ENCODE results near the gene TGFB2.

Gene TGFB2

DNA sequence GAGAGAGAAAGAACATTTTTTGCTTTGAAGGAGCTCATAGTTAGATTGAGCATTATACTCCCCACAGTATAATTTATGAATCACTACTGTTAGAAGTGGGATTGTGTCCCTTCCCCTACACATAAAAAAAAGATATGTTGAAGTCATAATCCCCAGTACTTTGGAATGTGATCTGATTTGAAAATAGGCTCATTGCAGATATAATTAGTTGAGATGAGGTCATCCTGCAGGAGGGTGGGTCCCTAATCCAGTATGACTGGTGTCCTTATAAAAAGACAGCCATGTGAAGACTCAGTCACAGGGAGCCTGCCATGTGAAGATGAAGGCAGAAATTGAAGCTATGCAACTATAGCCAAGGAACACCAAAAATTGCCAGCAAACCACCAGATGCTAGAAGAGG is 76.4 kb downstream of the TGFB2 start:
- DNase-seq: no peak

DNA sequence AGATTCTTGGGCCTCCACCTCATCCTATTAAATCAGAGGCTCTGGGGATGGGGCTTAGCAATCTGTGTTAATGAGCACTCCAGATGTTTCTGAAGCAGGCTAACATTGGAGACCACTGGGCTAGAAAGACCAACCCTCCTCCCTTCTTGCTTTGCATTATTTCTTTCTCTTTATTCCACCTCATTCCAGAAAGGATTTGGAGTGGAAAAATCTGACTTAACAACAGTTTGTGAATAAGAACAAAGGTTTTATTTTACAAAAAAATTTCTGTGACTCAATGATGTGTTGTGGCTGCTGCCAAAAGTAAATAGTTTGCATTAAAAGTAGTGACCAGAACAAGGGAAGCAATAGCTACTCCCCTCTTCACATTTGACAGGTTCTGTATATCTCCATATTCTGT is 79.4 kb downstream of the TGFB2 start:
- no peak for DNase-seq

DNA sequence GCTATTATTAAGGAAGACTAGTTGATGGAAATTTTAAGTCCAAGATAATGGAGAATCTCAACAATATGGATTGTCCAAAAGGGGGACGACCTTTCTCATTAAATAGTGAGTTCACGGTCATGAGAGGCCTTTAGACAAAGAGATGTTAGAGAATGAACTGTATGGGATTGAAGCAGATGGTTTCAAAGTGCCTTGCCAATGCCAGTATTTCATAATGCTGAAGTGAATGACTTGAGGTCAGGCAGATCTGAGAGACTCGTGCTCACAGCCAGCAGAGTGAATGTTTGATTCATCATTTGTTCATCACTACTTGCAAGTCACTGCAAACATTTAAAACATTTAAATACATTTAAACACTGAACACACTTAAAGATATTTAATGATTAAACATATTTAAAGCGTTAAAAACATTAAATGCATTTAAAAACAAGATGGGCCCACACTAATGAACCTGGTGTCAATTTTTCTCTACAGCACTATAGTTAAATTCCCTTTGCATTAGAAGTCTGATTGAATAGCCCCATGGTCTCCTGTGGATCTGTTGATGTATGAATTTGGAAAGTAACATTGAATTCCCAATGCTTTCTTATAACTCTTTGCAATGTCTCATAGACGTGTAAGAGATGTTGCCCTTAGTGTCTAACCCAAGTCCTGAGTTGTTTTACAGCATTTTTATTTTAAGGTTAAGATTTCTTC is 80.7 kb downstream of the TGFB2 start:
- no peak for DNase-seq

DNA sequence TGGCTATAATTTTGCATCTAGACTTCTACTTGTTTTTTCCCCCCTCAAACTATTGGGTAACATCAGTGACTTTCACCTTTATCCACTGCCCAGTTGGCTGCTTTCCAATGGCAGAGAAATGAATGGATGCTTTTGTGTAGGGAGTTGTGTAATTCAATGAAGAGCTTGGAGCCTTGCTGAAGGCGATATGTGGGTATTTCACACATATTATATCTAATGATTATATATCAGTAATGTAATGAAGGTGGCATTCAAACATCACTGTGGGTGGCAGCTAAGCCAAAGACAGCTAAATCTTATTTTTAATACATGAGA is 81.2 kb downstream of the TGFB2 start:
- peak in 11 of 56 donors; percentile 2 to 38 (median 15) for DNase-seq

DNA sequence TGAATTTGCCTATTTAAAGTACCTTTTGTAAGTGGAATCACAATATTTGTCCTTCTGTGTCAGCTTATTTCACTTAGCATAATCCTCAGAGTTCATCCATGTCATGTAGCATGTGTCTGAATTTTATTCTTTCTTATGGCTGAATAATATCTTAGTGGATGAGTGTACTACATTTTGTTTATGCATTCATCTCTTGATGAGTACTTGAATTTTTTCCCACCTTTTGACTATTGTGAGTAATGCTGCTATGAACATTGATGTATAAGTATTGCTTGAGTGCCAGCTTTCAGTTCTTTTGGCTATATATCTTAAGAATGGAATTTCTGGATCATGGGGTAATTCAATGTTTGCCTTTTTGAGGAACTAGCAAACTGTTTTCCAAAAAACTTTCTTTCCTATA is 84.2 kb downstream of the TGFB2 start:
- no peak for DNase-seq

DNA sequence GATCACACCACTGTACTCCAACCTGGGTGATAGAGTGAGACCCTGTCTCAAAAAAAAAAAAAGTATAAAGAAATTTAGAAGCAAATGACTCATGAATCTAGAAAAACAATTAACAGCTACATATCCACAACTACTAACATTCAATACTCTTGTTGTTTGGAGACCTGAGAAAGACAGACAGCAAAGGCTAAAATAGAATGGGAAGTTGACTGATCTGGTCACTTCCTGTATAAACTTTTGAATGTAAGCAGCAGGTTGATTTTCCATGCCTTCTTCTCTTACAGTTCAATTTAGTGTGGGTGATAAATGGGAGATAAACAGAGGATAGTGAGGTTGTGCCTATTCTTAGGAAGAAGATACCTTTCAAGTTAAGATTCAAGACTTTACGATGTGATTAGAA is 85.2 kb downstream of the TGFB2 start:
- DNase-seq: no peak

DNA sequence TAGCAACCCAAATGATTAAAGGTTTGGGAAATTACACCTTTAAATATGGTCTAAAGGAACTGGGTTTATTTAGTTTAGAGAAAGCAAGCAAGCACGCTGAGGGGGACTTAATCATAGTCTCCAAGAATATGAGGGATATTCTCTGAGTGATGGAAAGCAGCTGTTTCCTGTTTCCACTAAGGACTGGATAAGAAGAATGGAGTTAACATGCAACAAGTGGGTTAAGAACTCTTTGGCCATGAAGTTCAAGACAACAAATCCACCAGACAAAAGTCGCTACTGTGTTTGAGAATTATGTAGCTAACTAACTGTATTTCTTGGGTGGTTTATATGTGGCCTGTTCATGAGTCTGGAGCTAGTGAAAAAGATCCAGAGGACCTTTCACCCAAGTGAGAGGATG is 85.7 kb downstream of the TGFB2 start:
- DNase-seq: no peak

DNA sequence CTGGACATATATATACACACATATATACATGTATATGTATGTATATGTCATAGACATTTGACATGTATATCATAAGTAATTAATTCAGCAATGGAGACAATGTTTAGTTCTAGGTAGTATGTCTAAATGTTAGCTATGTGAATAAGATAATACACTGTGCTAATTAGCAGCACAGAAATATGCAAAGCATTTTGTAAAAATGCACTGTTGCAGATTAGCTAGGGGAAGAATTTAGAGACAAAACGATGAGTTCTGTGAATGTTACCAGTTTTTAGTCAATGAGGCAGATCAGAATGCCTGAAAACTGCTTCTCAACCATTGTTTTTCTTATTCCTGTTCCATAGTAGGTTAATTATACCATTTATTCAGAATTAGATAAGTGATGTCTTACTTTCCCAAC is 86.3 kb downstream of the TGFB2 start:
- DNase-seq: no peak

DNA sequence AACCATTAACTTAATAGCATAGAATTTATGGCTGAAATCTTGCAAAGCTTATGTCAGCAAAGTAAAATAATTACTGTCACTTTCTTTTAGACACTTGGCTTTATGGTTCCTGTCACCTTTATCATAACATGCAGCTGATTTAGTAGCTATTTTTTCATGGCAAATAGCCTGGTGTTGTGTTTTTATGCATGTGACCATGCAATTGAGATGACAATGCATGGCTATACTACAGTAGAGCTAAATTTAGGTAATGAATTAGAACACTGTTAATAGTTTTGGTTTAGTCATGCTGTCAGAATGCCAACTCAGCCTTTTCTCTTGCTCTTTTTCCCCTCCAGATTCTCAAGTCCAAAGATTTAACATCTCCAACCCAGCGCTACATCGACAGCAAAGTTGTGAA is 88.6 kb downstream of the TGFB2 start:
- DNase-seq: no peak

DNA sequence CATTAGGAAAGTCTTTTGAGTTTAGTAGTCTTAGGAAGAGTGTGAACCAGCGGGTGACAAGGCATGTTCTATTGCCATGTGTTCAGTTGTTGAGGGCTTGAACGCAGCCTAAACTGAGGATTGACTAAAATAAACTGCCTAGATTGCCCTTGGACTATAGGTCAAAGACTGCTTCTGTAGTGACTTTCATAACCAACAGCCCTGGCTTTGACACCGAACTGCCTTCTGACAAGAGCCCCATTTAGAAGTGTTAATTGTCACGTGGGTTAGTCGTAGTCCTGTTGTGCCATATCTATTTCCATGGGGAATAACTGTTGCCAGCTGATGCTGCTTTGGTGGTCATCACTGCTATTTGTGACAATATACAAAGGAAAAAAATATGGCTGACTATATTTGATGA is 90.4 kb downstream of the TGFB2 start:
- no peak for DNase-seq

DNA sequence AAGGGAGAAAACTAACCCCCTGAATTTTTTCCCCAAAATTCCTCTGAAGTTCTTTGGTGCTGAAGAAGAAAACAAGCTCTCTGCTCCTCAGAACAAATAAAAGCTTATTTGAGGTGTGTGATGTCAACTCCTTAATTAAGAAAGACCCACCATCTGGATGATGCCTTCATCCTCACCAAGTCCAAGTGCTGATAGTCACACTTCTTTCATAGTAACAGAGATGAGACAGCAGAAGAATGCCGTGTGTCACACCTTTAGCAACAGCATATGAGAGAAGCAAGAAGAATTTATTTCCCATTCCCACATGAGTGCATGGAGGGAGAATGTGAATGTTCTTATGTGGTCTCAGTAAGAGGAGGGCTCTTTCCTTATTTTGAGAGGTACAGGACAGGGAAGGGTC is 91.2 kb downstream of the TGFB2 start:
- DNase-seq: no peak

DNA sequence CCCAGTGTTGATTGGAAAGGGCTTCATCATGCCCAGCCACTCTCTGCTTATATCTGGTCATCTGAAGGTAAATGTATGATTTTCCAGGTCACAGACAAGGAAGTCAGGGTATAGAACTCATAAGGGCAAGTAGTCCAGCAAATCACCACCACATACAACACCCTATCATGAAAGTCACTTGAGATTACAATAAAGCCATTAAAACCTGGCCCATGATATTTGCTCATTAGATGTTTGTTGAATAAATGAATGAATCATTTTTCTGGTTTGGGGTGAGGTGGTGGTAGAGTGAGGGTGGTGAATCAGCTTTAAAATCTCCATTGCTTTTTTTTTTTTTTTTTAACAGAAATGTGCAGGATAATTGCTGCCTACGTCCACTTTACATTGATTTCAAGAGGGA is 91.9 kb downstream of the TGFB2 start:
- DNase-seq: no peak

DNA sequence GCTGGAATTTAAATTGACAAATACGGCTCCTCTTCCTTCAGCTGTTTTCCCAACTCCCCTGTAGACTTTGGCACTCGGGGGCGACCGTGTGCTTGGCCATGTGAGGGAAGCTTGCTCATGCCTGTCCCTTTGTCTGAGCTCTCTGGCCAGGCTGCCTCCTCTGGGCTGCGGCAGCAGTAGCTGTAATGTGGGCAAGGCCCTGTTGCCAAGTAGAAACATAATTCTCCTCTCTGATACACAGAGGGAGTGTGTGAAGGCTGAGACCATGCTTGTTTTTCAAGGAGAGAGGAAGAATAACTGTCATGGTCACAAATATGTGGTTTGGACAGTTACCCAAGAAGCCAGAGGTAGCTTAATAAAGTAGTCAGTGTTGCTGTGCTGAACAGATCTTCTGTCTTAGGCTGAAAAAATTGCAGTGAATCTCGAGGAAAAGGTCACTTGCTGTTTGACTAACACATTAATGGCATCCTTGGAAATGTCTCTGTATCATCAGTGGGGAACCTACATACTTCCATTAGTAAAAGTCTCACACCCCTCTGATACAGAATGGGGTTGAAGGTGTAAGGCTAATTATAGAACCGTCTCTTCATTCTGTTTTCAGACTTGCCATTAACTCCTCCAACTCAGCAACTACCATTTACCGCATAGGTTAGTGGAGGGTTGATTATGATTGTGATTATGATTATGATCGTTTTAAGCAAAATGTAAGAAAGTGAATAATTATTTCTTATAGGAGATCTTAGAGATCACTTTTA is 94.6 kb downstream of the TGFB2 start:
- DNase-seq: peak in 27 of 56 donors; percentile 3 to 63 (median 19)

DNA sequence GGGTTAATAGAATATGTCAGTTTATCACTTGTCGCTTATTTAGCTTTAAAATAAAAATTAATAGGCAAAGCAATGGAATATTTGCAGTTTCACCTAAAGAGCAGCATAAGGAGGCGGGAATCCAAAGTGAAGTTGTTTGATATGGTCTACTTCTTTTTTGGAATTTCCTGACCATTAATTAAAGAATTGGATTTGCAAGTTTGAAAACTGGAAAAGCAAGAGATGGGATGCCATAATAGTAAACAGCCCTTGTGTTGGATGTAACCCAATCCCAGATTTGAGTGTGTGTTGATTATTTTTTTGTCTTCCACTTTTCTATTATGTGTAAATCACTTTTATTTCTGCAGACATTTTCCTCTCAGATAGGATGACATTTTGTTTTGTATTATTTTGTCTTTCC is 98.1 kb downstream of the TGFB2 start:
- DNase-seq: no peak

DNA sequence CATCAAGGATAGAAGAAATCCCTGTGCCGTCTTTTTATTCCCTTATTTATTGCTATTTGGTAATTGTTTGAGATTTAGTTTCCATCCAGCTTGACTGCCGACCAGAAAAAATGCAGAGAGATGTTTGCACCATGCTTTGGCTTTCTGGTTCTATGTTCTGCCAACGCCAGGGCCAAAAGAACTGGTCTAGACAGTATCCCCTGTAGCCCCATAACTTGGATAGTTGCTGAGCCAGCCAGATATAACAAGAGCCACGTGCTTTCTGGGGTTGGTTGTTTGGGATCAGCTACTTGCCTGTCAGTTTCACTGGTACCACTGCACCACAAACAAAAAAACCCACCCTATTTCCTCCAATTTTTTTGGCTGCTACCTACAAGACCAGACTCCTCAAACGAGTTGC is 99.0 kb downstream of the TGFB2 start:
- no peak for DNase-seq

DNA sequence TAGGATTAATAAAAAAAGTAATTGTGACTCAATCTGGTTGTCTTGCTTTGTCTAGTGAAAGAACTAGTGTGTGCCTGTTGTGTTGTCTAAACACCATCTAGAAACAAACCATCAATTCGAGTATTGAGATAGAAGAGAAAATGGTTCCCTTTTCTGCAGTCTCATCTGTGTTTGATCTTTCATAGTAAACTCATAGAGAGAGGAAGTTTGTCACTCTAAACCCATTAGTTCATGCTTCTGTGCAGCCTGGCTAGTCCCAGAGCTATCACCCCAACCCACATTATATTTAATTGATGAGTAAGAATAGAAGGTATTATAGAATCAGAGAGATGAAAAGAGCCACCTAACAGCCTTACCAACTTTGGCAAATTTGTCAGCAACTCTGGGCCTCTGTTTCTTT is 99.5 kb downstream of the TGFB2 start:
- no peak for DNase-seq

DNA sequence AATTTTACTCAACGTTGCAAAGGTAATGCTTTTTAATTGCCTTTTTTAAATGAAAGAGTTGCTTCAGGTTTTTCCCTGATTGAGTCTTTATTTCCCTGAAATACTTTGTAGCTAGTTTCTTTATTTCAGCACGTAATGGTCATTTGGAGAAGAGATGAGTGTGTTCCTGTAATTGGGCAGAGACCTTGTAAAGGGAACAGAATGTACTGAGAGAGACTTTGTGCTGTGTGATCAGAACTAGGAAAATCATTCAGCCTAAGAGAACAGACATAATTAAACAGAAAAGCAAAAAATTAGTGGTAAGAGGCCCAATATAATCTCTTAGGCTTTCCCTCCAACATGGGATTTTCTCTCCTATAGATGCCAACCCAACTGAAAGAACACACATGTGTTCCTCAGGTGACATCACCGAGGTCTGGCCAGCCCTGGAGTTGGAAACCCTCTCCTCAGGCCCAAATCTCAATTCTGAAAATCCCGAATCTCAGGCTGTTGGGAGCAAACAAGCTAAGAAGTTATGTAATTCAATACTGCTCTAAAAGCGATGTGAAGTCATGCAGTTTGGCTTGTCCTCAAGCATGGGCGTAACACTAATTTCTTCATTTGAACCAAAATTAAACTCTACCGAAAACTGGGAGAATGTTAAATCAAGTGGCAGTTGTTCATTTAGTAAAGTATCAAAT is 102.0 kb downstream of the TGFB2 start:
- no peak for DNase-seq

DNA sequence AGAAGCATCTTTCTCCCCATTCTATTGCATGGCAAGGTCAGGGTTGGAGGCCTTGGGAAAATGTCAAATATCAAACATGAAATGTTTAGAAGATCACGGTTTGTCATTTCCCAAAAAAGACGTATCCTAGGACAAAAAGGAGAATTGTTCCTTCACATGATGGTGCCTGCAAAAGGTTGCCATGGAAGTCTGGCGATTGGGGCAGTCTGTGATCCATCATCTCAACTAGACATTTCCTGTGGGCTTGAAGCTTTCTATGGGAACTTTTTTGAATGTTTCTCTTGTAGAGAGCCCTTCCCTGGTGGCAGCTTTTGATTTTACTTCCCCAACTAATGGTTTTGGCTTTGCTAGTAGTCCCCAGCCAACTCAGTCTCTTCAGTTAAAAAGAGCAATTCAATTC is 106.3 kb downstream of the TGFB2 start:
- no peak for DNase-seq

DNA sequence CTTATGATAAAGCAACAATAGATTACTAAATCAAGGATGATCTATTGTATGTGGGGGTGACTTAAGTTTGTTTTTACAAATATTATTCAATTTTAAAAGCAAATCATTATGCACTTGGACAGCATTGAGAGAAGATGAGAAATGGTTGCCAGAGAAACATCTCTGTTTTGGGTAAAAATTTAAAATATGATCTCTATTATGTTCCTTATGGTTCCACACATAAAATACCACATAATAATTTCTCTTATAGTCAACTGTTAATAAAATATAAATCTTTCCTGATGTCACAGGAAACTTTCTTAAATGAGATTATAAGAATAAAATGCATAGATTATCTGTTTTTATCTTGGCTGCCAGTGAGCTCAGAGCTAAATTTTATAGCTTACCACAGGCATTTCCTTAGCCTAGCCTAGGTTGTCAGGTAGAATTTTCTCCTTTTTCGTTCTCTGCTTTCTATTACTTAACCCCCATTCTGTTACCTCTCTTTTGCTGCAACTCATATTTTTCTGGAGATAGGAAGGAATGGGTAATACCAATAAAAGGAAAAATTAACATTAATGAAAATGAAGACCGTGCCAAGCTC is 109.7 kb downstream of the TGFB2 start:
- DNase-seq: no peak

DNA sequence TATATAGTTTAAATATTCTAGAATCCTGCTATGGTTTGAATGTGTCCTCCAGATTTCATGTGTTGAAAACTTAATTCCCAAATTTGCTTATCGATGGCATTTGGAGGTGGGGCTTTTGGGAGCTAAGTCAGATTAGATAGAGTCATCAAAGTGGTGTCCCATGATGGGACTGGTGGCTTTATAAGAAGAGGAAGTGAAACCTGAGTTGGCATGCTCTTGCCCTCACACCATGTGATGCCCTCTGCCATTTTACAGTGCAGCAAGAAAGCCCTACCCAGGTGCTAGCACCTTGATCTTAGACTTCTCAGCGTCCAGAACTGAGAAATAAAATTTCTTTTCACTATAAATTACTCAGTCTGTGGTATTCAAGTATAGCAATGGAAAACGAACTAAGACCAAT is 111.3 kb downstream of the TGFB2 start:
- no peak for DNase-seq

DNA sequence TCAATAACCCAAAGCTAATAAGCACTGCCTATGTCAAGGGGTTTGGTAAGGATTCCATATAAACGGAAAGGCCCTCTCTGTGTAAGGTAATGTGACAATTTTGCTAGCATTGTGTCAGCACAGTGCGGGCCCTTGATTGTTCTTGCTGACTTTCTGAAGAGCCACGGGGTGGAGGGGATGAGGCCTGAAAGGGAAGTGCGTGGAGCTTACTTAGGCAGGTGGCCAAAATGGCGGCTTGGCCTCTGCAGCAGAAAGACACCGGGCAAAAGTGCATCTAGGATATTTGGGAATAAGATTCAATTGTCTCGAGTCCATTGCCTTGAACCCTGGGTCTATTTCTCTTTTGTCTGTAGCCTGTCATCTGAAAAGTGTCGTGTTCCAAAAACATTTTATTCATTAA is 114.3 kb downstream of the TGFB2 start:
- DNase-seq: no peak

DNA sequence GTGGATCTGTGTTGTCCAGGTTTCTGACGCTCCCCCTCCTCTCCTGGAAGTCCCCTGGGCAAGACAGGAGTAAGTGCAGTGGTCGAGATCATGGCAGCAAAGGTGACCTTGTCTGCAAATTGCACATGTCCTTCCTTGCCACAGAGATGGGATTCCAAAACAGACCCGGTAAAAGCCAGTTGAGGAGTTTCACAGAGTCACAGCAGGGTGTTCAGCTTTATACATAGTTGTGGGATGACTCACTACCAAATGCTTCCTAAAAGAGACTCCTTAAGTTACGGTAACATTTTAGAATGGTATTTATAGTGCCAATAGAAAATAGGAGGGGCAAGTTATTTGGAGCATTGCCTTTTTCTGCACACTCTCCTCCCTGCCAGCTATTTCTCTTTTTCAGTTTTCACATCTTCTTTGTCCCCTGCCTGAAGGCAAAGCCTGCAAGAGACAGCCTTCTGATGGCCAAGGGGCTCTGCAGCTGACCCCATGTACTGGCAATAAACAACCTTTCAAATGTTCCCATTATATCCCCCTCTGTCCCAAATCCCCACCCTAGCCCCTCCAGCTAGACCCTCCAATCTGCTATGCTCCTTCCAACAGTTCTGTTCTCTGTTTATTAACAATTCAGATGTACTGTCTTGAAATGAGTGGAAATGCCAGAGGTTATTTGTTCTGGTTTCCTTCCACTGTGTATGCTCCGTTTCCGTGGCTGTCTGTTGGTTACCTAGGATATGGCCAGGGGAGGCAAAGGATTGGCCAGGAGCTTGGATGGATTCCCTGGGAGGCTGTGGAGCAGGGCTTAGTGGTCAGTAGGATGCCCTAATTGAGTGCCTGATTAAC is 115.0 kb downstream of the TGFB2 start:
- peak in 30 of 56 donors; percentile 2 to 70 (median 30) for DNase-seq
